Fibroblast of skin of right quadriceps (primary cell): ENCODE data around the gene GYS1.

Experiments used
- DNase-seq: peaks from one replicate; pipeline ENCODE4 v3.0.0-alpha.2; 2013

GYS1 gene

DNA sequence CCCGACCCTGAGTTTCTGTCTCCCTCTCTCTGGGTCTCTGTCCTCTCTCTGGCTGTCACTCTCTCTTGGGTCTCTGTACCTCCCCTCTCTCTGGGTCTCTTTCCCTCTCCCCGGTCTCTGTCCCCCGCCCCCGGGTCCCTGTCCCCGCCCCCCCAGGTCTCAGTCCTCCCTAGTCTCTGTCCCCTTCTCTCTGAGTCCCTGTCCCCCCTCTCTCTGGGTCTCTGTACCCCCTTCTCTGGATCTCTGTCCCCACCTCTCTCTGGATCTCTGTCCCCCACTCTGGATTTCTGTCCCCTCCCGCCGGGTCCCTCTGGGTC is 30.3 kb downstream of the GYS1 start:
- no peak for DNase-seq

GRCh38 chr19:48962029-48962848 is 30.9 kb downstream of the GYS1 start:
- DNase-seq: no peak

DNA sequence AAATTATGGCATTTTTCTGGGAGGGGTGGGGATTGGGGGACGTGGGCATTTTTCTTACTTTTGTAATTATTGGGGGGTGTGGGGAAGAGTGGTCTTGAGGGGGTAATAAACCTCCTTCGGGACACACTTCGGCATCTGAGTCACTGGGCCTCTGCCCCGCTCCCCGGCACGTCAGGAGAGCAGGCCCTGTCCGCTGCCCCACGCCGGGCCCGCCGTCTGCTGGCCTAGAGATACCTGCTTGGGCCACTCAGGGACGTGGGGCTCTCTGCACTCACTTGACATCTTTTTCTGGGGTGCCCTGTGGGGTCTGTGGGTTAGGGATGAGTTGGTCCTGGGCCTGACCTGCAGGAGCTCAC is 31.5 kb downstream of the GYS1 start:
- DNase-seq: no peak

DNA sequence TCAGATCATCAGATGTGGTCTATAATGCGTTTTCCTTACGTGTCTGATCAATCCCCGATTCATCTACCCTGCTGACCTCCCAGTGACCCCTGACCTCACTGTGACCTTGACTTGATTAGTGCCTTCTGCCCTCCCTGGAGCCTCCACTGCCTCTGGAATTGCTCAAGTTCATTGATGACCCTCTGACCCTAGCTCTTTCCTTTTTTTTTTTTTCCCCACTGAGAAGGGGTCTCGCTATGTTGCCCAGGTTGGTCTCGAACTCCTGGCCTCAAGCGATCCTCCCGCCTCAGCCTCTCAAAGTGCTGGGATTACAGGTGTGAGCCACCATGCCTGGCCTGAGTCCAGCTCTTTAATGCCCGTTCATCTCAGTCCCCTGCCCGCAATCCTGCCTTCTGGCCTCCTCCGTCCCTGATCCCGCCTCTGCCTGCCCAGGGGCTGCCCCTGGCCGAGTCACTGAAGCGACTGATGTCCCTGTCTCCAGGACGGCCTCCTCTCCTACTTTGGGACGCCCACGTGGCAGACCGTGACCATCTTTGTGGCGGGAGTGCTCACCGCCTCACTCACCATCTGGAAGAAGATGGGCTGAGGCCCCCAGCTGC is 32.0 kb downstream of the GYS1 start:
- no peak for DNase-seq

- no peak for DNase-seq
Measured at GRCh38 chr19:48959341-48960239, 33.5 kb downstream of the GYS1 start.

GRCh38 chr19:48958006-48958405 is 35.1 kb downstream of the GYS1 start:
- no peak for DNase-seq

DNA sequence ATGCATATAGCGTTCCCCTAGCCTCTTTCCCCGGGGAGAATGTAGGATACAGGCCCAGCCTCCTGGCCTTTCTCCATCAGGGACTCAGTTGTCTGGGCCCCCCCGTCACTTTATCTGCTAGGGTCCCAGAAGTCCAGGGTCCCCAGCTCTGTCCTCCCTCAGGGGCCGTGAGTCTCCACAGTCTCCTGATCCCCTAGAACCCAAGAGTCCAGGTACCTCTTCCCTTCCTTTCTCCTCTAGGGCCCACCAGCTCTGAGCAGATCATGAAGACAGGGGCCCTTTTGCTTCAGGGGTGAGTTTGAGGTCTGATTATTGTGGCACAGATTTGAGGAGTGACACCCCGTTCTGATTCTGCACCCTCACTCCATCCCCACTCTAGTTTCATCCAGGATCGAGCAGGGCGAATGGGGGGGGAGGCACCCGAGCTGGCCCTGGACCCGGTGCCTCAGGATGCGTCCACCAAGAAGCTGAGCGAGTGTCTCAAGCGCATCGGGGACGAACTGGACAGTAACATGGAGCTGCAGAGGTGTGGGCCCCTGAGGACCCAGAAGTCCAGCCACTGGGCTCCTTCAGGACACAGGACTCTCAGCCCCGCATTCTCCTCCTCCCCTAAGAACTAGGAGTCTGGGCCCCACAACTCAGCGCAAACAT is 37.7 kb downstream of the GYS1 start:
- DNase-seq: no peak

- DNase-seq: peak; percentile 96
Measured at GRCh38 chr19:48954595-48955307, 38.4 kb downstream of the GYS1 start, which contains the start of gene BAX. Gene BAX (plus strand): TSS chr19:48954875. CDS start chr19:48954929, 54 bp downstream.

DNA sequence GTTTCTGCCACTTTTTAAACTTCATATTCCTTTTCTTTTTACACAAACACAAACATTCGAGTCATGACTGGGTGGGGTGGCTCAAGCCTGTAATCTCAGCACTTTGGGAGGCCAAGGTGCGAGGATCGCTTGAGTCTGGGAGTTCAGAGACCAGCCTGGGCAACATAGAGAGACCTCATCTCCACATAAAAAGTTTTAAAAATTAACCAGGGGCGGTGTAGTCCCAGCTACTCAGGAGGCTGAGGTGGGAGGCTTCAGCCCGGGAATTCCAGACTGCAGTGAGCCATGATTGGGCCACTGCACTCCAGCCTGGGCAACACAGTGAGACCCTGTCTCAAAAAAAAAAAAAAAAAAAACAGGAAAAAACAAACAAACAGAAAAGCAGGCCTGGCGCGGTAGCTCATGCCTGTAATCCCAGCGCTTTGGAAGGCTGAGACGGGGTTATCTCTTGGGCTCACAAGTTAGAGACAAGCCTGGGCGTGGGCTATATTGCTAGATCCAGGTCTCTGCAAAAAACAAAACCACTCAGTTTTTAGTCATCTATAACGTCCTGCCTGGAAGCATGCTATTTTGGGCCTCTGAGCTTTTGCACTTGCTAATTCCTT is 39.0 kb downstream of the GYS1 start:
- DNase-seq: no peak

- DNase-seq: no peak
Measured at GRCh38 chr19:48953141-48953540, 40.0 kb downstream of the GYS1 start.

GRCh38 chr19:48950830-48951519 is 42.1 kb downstream of the GYS1 start:
- DNase-seq: no peak

- no peak for DNase-seq
Measured at GRCh38 chr19:48950159-48950558, 43.0 kb downstream of the GYS1 start.

DNA sequence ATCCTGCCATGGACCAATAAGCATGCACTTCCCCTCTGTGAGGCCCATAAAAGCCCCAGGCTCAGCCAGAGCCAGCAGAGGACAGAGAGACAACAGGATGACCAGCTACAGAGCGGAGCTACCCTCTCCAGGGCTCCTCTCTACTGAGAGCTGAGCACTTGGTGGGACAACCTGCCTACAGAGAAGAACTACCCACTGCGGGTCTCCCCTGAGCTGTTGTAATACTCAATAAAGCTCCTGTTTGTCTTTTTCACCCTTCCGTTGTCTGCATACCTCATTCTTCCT is 45.9 kb downstream of the GYS1 start:
- no peak for DNase-seq

DNA sequence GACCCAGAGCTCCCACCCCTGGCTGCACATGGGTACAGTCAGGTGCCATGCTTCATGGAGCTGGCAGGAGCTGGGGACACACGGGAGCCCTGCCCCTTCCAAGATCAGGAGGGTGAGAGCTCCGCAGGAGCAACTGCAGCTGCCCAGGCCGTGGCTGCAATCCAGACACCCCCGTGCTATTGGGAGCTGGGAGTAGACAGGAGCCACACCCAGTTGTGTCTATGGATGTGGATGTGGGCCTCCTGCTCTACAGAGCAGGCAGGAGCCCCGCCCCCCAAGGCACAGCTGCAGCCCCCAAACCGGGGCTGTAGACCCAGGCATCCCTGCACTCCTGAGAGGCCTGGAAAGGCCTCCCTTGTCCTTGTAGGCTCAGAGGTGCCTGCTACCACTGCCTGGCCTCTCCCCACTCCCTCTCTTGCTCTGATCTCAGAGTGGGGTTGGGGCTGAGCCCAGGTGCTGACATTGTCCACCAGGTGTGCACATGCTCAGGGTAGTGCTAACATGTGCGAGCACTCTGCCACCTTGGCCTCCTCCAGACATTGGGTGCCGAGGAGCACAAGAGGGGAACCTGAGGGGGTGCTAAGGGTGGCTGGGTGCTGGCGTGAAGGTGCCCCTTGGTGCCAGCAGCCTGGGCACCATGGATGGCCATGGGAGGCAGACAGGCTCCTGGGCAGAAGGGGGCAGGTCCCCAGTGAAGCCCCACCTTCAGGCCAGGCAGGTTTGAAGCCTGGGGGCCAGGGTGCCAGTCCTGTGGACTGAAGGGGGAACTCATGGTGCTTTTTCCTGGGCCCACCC is 46.4 kb downstream of the GYS1 start:
- DNase-seq: no peak

- no peak for DNase-seq
Measured at GRCh38 chr19:48945817-48946216, 47.3 kb downstream of the GYS1 start.

- no peak for DNase-seq
Measured at GRCh38 chr19:48945415-48945814, 47.7 kb downstream of the GYS1 start.

DNA sequence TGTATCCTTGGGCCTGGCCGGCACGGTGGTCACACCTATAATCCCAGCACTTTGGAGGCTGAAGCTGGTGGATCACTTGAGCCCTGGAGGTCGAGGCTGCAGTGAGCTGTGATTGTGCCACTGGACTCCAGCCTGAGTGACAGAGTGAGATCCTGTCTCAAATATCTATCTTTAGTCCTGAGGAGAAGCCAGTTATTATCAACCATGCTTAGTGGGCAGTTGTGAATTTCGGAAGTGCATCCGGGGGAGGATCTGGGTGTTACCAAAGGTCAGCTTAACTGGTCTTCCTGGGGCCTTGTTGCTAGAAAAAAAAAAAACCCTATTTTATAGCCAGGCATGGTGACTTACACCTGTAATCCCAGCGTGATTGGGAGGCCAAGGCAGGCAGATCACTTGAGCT is 50.0 kb downstream of the GYS1 start:
- no peak for DNase-seq

DNA sequence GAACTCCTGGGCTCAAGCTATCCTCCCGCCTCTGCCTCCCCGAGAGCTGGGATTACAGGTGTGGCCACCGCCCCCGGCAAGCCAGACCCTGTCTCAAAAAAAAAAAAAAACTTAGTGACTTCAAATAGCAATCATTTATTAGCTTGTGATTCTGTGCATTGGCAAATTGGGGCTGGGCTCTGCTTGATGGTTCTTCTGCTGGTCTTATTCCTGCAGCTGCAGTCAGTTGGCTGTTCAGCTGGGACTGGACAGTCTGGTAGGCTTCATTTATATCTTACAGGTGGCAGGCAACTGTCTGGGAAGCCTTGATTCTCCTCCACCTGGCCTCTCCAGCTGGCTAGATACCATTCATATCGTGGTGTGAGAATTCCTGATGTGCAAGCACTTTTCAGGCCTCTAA is 52.2 kb downstream of the GYS1 start:
- no peak for DNase-seq

DNA sequence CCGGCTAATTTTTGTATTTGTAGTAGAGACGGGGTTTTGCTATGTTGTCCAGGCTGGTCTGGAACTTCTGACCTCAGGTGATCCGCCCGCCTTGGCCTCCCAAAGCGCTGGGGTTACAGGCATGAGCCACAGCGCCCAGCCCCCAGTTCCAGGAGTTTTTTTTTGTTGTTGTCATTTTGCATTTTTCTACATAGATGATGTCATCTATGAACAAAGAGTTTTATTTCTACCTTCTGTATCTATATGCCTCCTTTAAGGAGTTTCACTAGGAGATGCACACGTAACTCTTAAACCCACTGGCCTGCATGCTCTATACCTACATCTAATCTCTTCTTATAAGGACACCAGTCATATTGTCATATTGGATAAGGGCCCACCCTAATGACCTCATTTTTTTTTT is 54.9 kb downstream of the GYS1 start:
- no peak for DNase-seq

DNA sequence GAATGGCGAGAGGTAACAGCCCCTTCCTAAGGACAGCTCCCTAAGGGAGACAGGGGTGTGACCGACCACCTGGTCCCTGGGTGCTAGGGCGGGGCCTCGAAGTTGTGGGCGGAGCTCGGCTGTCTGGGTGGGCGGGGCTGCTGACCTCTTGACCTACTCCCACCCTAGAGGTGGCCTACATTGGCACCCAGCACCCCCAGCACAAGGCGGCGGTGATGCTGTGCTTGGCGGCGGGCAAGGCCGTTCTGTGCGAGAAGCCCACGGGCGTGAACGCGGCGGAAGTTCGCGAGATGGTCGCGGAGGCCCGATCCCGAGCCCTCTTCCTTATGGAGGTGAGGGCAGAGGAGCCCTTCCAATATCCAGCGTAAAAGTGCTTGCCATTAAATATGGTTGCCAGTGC is 57.2 kb downstream of the GYS1 start:
- DNase-seq: no peak

DNA sequence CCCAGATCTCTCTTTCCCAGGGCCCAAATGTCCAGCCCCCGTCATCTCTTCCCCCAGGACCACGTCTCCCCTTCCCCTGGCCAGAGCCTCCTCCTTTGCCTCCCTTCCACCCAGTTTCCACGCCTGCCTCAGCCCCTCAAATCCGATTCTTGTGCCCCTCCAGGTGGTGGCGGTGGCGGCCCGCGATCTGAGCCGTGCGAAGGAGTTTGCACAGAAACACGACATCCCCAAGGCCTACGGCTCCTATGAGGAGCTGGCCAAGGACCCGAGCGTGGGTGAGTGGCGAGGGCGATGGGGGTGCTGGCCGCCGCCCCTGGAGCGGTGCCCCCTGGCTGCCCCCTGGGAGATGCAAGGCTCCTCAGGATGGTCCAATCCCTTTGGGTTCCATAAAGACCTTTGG is 58.3 kb downstream of the GYS1 start:
- DNase-seq: no peak
